ENCODE data around the gene NIN. TPM values are rescaled to one million over a fixed set of nuclear protein-coding genes. Genes with fewer than 3 reads are reported as not detected.

Gene NIN
- total RNA-seq, 4 donors from 2014 or later: 22.3 to 25.5 (median 22.5) TPM

DNA sequence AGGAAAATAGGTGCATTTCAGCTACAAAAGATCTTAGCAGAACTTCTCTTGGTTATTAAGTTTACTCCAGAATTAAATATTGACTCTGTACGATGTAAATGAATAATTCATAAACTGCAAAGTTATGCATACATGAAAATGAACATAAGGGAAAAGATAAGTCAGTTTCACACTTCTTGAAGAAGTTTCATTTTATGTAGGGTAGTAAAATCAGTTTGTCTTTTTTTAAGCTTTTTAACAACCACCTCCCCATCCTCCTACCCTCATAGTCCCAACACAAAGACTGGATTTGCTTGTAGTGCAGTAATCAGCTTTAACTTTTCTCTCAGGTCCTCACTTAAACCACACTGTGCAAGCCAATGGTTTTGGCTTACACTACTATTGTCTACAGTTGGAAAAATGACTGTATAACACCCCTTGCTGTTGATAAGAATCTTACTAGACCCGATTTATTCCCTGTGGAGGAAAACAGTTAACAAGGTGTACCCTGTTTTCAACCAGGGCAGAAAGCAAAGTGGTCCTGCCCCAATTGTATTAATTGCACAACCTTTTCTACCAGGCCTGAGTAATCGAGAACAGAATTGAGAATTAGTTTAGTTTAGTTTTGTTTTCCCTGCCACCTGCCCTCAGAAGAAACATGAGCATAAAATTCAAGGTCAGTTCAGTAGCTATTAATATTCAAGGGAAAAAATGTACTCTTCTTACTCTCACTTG, 44.1 kb downstream of the NIN start:
- TF ChIP-seq, protein P1, sequence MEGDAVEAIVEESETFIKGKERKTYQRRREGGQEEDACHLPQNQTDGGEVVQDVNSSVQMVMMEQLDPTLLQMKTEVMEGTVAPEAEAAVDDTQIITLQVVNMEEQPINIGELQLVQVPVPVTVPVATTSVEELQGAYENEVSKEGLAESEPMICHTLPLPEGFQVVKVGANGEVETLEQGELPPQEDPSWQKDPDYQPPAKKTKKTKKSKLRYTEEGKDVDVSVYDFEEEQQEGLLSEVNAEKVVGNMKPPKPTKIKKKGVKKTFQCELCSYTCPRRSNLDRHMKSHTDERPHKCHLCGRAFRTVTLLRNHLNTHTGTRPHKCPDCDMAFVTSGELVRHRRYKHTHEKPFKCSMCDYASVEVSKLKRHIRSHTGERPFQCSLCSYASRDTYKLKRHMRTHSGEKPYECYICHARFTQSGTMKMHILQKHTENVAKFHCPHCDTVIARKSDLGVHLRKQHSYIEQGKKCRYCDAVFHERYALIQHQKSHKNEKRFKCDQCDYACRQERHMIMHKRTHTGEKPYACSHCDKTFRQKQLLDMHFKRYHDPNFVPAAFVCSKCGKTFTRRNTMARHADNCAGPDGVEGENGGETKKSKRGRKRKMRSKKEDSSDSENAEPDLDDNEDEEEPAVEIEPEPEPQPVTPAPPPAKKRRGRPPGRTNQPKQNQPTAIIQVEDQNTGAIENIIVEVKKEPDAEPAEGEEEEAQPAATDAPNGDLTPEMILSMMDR (IDR thresholded peaks at IDR 0.05): no peak
- no peak for TF ChIP-seq POLR2A (IDR thresholded peaks at IDR 0.05)
- WGBS, 2 donors: 71 to 73% methylated on average over 3 of the region's 3 CpGs
- no peak overlapping the region for H3K27ac ChIP-seq
- no peaks in the 10 kb centered on the region for H3K27me3 ChIP-seq
- no peaks in the 10 kb centered on the region for H3K4me1 ChIP-seq
- DNase-seq: no peak
- peaks cover 0 to 4% of the 10 kb centered on the region in 2 donors for H3K36me3 ChIP-seq
- H3K9me3 ChIP-seq: no peaks in the 10 kb centered on the region
- no peak overlapping the region for H3K4me3 ChIP-seq (replicated peaks in 1 of 3)
- intact Hi-C loops (cut with DNase I): no loop called here

DNA sequence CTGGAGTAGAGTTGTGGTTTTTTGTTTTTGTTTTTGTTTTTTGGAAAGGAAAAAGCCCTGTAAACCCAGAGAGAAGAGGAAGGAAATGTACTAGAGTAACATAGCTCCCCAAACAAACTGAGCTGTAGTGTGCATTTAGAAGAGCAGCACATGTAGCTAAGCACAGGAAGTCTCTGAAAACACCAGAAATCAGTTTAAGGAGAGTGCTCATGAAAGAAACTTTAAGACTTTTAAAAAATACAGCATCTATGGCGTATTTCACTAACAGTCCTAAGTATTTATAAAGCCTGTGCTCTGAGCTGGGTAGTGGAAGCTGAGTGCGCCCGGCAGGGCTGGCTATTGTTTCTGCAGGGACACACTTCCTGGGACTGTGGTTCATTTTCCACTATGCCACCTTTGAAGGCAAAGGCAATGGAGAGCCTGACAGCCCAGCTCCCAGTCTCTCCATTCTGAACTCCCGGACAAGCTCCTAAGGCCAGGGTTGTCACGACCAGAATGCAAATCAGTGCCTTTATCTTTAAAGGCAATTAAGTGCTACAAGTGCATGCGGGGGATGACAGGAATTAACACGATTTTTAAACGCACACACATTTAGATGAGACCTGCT, 45.4 kb downstream of the NIN start:
- H3K4me1 ChIP-seq: no peaks in the 10 kb centered on the region
- no peak overlapping the region for H3K27ac ChIP-seq
- peaks cover 0 to 4% of the 10 kb centered on the region in 2 donors for H3K36me3 ChIP-seq
- no peak for TF ChIP-seq POLR2A (IDR thresholded peaks at IDR 0.05)
- H3K9me3 ChIP-seq: no peaks in the 10 kb centered on the region
- intact Hi-C loops (cut with DNase I): no loop called here
- no peaks in the 10 kb centered on the region for H3K27me3 ChIP-seq
- WGBS, 2 donors: 51 to 63% methylated on average over 7 to 8 of the region's 8 CpGs
- DNase-seq: no peak
- no peak overlapping the region for H3K4me3 ChIP-seq (replicated peaks in 1 of 3)

DNA sequence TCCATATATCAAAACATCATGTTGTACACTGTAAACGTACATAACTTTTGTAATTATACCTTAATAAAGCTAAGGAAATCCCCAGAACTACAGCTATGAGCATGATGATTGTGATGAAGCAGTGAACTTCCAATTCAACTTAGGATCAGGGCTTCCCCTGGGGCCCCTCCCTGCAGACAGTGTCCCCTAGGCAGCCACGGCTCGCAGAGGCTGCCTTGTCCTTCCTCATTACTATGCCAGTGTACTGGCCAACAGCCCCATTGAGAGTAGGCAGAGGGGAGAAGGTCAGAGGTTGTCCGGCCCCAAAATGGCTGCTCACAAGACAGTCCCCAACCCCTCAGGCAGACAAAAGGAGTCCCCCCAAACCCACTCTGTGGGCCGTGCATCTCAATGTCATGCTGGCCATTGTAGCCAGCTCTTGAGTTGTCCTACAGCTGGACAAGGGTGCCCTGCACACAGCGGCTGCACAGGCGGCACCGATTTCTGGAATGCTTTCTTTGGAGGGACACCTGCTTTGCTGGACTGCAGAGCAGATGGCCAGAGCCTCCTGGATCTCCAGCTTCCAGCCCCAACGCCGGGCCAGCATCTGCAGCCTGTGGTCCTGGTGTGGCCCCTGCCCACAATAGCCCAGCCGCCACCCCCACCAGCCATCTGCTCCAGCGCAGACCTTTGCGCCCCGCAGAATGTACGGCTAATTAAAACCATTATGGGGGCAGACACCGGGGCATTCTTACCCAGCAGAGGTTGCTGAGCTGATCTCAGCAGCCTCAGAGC, 46.1 kb downstream of the NIN start:
- no peak for DNase-seq
- no peaks in the 10 kb centered on the region for H3K9me3 ChIP-seq
- intact Hi-C loops (cut with DNase I): no loop called here
- no peaks in the 10 kb centered on the region for H3K36me3 ChIP-seq
- TF ChIP-seq, protein P1 (IDR thresholded peaks at IDR 0.05): no peak
- no peak for TF ChIP-seq POLR2A (IDR thresholded peaks at IDR 0.05)
- no peaks in the 10 kb centered on the region for H3K4me1 ChIP-seq
- H3K27me3 ChIP-seq: no peaks in the 10 kb centered on the region
- H3K27ac ChIP-seq: no peak overlapping the region
- WGBS, 2 donors: 81 to 88% methylated on average over 15 to 16 of the region's 16 CpGs
- H3K4me3 ChIP-seq (replicated peaks in 1 of 3): no peak overlapping the region

DNA sequence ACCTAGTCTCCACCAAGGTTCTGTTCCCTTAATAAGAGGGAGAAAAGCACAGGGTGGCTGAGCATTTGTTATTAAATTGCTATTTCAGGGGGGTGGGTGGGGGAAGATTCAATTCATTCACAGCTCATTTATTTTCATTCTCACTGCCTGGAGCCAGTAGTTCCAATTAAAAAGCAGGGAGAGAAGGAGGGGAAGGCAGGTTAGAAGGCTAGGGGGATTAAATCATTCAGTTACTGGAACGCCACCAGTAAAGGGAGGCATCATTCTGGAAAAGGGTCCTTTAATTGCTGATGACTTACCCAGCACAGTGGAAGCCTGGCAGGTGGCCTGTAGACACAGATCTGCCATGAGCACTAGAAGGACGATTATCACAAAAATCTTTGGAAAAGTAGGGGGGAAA, 47.4 kb downstream of the NIN start:
- no peaks in the 10 kb centered on the region for H3K9me3 ChIP-seq
- intact Hi-C loops (cut with DNase I): no loop called here
- 85 to 91% methylated on average over 2 of the region's 2 CpGs for WGBS, 2 donors
- H3K27ac ChIP-seq: no peak overlapping the region
- H3K27me3 ChIP-seq: no peaks in the 10 kb centered on the region
- no peaks in the 10 kb centered on the region for H3K36me3 ChIP-seq
- no peak for DNase-seq
- TF ChIP-seq, protein P1 (IDR thresholded peaks at IDR 0.05): no peak
- TF ChIP-seq POLR2A (IDR thresholded peaks at IDR 0.05): no peak
- no peaks in the 10 kb centered on the region for H3K4me1 ChIP-seq
- no peak overlapping the region for H3K4me3 ChIP-seq (replicated peaks in 1 of 3)

GRCh38 chr14:50780393-50780792, 50.6 kb downstream of the NIN start:
- 93 to 97% methylated on average over 4 of the region's 4 CpGs for WGBS, 2 donors
- H3K9me3 ChIP-seq: no peaks in the 10 kb centered on the region
- TF ChIP-seq POLR2A (IDR thresholded peaks at IDR 0.05): no peak
- TF ChIP-seq, protein P1 (IDR thresholded peaks at IDR 0.05): no peak
- peaks cover 0 to 5% of the 10 kb centered on the region in 2 donors for H3K36me3 ChIP-seq
- H3K4me3 ChIP-seq (replicated peaks in 1 of 3): no peak overlapping the region
- H3K27me3 ChIP-seq: no peaks in the 10 kb centered on the region
- H3K27ac ChIP-seq: no peak overlapping the region
- H3K4me1 ChIP-seq: no peaks in the 10 kb centered on the region
- DNase-seq: no peak
- intact Hi-C loops (cut with DNase I): no loop called here
